Measurements from ENCODE around the gene EXT2.

- TF ChIP-seq POLR2A (IDR thresholded peaks at IDR 0.05): no peak
- TF ChIP-seq, protein P1, sequence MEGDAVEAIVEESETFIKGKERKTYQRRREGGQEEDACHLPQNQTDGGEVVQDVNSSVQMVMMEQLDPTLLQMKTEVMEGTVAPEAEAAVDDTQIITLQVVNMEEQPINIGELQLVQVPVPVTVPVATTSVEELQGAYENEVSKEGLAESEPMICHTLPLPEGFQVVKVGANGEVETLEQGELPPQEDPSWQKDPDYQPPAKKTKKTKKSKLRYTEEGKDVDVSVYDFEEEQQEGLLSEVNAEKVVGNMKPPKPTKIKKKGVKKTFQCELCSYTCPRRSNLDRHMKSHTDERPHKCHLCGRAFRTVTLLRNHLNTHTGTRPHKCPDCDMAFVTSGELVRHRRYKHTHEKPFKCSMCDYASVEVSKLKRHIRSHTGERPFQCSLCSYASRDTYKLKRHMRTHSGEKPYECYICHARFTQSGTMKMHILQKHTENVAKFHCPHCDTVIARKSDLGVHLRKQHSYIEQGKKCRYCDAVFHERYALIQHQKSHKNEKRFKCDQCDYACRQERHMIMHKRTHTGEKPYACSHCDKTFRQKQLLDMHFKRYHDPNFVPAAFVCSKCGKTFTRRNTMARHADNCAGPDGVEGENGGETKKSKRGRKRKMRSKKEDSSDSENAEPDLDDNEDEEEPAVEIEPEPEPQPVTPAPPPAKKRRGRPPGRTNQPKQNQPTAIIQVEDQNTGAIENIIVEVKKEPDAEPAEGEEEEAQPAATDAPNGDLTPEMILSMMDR (IDR thresholded peaks at IDR 0.05): no peak
Measured at GRCh38 chr11:44068180-44068579, 27.3 kb upstream of the EXT2 start.

Measured in testis (tissue), 2 donors.